ENCODE data around the gene THBS2.
"Not testable (repeated sequence)": the region's sequence is repeated elsewhere in the genome, so short reads cannot be mapped to it uniquely, and the experiment has no call there.

The THBS2 gene

GRCh38 chr6:169201985-169202384 is 51.7 kb downstream of the THBS2 start:
- Histone ChIP-seq H3K36me3 (ENCODE audit: control insufficient read depth in 2 of 2, insufficient read depth in 2 of 2, low read length in 2 of 2) (no peaks in the 10 kb centered on the region), H3K4me3 (ENCODE audit: low read length in 2 of 2) (no peak overlapping the region), H3K4me1 (ENCODE audit: control insufficient read depth in 2 of 2, insufficient read depth in 2 of 2, low read length in 2 of 2) (no peaks in the 10 kb centered on the region), H3K9ac (ENCODE audit: low read depth in 1 of 2, low read length in 2 of 2) (no peak overlapping the region), H3K9me3 (ENCODE audit: control insufficient read depth in 2 of 2, low read length in 2 of 2) (no peaks in the 10 kb centered on the region), H3K27ac (ENCODE audit: low read depth in 2 of 2, low read length in 2 of 2) (no peak overlapping the region), H3K27me3 (ENCODE audit: control insufficient read depth in 2 of 2, insufficient read depth in 2 of 2, low read length in 2 of 2) (no peaks in the 10 kb centered on the region)

GRCh38 chr6:169200893-169201514 is 52.6 kb downstream of the THBS2 start:
- no peak overlapping the region for H3K4me3 ChIP-seq (ENCODE audit: low read length in 2 of 2)
- no peak overlapping the region for H3K27ac ChIP-seq (ENCODE audit: low read depth in 2 of 2, low read length in 2 of 2)

GRCh38 chr6:169199625-169200335 is 53.9 kb downstream of the THBS2 start:
- Histone ChIP-seq H3K36me3 (ENCODE audit: control insufficient read depth in 2 of 2, insufficient read depth in 2 of 2, low read length in 2 of 2) (no peaks in the 10 kb centered on the region), H3K27ac (ENCODE audit: low read depth in 2 of 2, low read length in 2 of 2) (no peak overlapping the region), H3K9me3 (ENCODE audit: control insufficient read depth in 2 of 2, low read length in 2 of 2) (no peaks in the 10 kb centered on the region), H3K4me3 (ENCODE audit: low read length in 2 of 2) (no peak overlapping the region), H3K27me3 (ENCODE audit: control insufficient read depth in 2 of 2, insufficient read depth in 2 of 2, low read length in 2 of 2) (no peaks in the 10 kb centered on the region), H3K9ac (ENCODE audit: low read depth in 1 of 2, low read length in 2 of 2) (no peak overlapping the region), H3K4me1 (ENCODE audit: control insufficient read depth in 2 of 2, insufficient read depth in 2 of 2, low read length in 2 of 2) (no peaks in the 10 kb centered on the region)

More at GRCh38 chr6:169200893-169201514, 52.6 kb downstream of the THBS2 start:
- Histone ChIP-seq H3K36me3 (ENCODE audit: control insufficient read depth in 2 of 2, insufficient read depth in 2 of 2, low read length in 2 of 2) (no peaks in the 10 kb centered on the region), H3K27me3 (ENCODE audit: control insufficient read depth in 2 of 2, insufficient read depth in 2 of 2, low read length in 2 of 2) (no peaks in the 10 kb centered on the region), H3K9me3 (ENCODE audit: control insufficient read depth in 2 of 2, low read length in 2 of 2) (no peaks in the 10 kb centered on the region), H3K4me1 (ENCODE audit: control insufficient read depth in 2 of 2, insufficient read depth in 2 of 2, low read length in 2 of 2) (no peaks in the 10 kb centered on the region), H3K9ac (ENCODE audit: low read depth in 1 of 2, low read length in 2 of 2) (no peak overlapping the region)

- H3K27me3 ChIP-seq (ENCODE audit: control insufficient read depth in 2 of 2, insufficient read depth in 2 of 2, low read length in 2 of 2) = no peaks in the 10 kb centered on the region
Observed at GRCh38 chr6:169198885-169199284, 54.8 kb downstream of the THBS2 start.

DNA sequence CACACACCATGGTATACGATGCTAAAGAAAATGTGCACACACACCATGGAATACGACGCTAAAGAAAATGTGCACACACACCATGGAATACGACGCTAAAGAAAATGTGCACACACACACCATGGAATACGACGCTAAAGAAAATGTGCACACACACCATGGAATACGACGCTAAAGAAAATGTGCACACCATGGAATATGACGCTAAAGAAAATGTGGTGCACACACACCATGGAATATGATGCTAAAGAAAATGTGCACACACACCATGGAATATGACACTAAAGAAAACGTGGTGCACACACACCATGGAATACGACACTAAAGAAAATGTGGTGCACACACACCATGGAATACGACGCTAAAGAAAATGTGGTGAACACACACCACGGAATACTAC is 55.7 kb downstream of the THBS2 start:
- not testable (repeated sequence) for H3K4me1 ChIP-seq (ENCODE audit: control insufficient read depth in 2 of 2, insufficient read depth in 2 of 2, low read length in 2 of 2); H3K27ac ChIP-seq (ENCODE audit: low read depth in 2 of 2, low read length in 2 of 2); H3K9me3 ChIP-seq (ENCODE audit: control insufficient read depth in 2 of 2, low read length in 2 of 2); H3K9ac ChIP-seq (ENCODE audit: low read depth in 1 of 2, low read length in 2 of 2); H3K27me3 ChIP-seq (ENCODE audit: control insufficient read depth in 2 of 2, insufficient read depth in 2 of 2, low read length in 2 of 2); H3K36me3 ChIP-seq (ENCODE audit: control insufficient read depth in 2 of 2, insufficient read depth in 2 of 2, low read length in 2 of 2); H3K4me3 ChIP-seq (ENCODE audit: low read length in 2 of 2)

More at GRCh38 chr6:169198885-169199284, 54.8 kb downstream of the THBS2 start:
- Histone ChIP-seq H3K4me1 (ENCODE audit: control insufficient read depth in 2 of 2, insufficient read depth in 2 of 2, low read length in 2 of 2) (no peaks in the 10 kb centered on the region), H3K9me3 (ENCODE audit: control insufficient read depth in 2 of 2, low read length in 2 of 2) (no peaks in the 10 kb centered on the region), H3K36me3 (ENCODE audit: control insufficient read depth in 2 of 2, insufficient read depth in 2 of 2, low read length in 2 of 2) (no peaks in the 10 kb centered on the region), H3K9ac (ENCODE audit: low read depth in 1 of 2, low read length in 2 of 2) (no peak overlapping the region), H3K4me3 (ENCODE audit: low read length in 2 of 2) (no peak overlapping the region), H3K27ac (ENCODE audit: low read depth in 2 of 2, low read length in 2 of 2) (no peak overlapping the region)

DNA sequence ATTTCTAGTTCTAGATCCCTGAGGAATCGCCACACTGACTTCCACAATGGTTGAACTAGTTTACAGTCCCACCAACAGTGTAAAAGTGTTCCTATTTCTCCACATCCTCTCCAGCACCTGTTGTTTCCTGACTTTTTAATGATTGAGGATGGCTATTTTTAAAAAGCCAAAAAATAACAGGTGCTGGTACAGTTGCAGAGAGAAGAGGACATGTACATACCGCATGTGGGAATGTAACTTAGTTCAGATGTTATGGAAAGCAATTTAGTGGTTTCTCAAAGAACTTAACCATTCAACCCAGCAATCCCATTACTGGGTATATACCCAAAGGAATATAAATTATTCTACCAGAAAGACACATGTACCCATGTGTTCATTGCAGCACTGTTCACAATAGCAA is 57.4 kb downstream of the THBS2 start:
- H3K27ac ChIP-seq (ENCODE audit: low read depth in 2 of 2, low read length in 2 of 2); H3K36me3 ChIP-seq (ENCODE audit: control insufficient read depth in 2 of 2, insufficient read depth in 2 of 2, low read length in 2 of 2); H3K9ac ChIP-seq (ENCODE audit: low read depth in 1 of 2, low read length in 2 of 2); H3K9me3 ChIP-seq (ENCODE audit: control insufficient read depth in 2 of 2, low read length in 2 of 2); H3K4me3 ChIP-seq (ENCODE audit: low read length in 2 of 2); H3K4me1 ChIP-seq (ENCODE audit: control insufficient read depth in 2 of 2, insufficient read depth in 2 of 2, low read length in 2 of 2); H3K27me3 ChIP-seq (ENCODE audit: control insufficient read depth in 2 of 2, insufficient read depth in 2 of 2, low read length in 2 of 2): not testable (repeated sequence)

DNA sequence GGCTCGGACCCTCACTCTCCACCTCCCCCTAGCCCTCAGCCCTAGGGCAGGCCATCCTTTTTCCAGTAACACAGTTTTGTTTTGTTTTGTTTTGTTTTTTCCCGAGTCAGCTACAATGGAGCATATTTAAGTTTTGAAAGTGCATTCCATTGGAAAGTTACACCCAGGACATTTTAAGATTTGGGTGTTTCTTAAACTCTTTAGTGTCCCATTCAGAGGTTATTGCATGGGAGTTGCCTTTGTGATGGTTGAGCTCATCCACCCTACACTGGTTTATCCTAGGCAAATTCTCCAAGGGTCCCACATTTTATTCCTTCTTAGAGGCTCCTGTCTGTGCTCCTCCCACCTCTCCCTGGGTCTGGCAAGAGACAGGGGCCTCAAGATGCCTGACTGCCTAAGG is 58.9 kb downstream of the THBS2 start:
- Histone ChIP-seq H3K4me1 (ENCODE audit: control insufficient read depth in 2 of 2, insufficient read depth in 2 of 2, low read length in 2 of 2) (no peaks in the 10 kb centered on the region), H3K4me3 (ENCODE audit: low read length in 2 of 2) (no peak overlapping the region), H3K27me3 (ENCODE audit: control insufficient read depth in 2 of 2, insufficient read depth in 2 of 2, low read length in 2 of 2) (no peaks in the 10 kb centered on the region), H3K9me3 (ENCODE audit: control insufficient read depth in 2 of 2, low read length in 2 of 2) (no peaks in the 10 kb centered on the region), H3K27ac (ENCODE audit: low read depth in 2 of 2, low read length in 2 of 2) (no peak overlapping the region), H3K36me3 (ENCODE audit: control insufficient read depth in 2 of 2, insufficient read depth in 2 of 2, low read length in 2 of 2) (no peaks in the 10 kb centered on the region), H3K9ac (ENCODE audit: low read depth in 1 of 2, low read length in 2 of 2) (no peak overlapping the region)

DNA sequence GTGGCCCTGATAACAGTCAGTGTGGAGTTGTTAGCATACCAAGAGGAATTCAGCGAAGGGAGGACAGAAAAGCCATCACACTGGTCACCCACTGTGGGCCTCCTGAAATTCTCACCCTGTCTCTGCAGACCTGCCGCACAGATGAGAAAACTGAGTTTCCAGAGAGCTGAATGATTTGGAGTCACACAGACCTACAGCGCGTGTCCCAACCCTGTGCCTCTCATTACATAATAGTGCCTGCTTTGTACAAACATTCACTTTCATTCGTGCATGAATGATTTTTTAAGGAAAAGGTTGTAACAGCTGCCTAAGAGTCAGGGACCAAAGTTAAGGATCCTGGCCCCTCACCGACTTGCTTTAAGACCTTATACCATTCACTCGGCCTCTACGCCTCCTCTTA is 62.7 kb downstream of the THBS2 start:
- Histone ChIP-seq H3K27ac (ENCODE audit: low read depth in 2 of 2, low read length in 2 of 2) (no peak overlapping the region), H3K9me3 (ENCODE audit: control insufficient read depth in 2 of 2, low read length in 2 of 2) (no peaks in the 10 kb centered on the region), H3K4me1 (ENCODE audit: control insufficient read depth in 2 of 2, insufficient read depth in 2 of 2, low read length in 2 of 2) (no peaks in the 10 kb centered on the region), H3K27me3 (ENCODE audit: control insufficient read depth in 2 of 2, insufficient read depth in 2 of 2, low read length in 2 of 2) (no peaks in the 10 kb centered on the region), H3K4me3 (ENCODE audit: low read length in 2 of 2) (no peak overlapping the region), H3K9ac (ENCODE audit: low read depth in 1 of 2, low read length in 2 of 2) (no peak overlapping the region), H3K36me3 (ENCODE audit: control insufficient read depth in 2 of 2, insufficient read depth in 2 of 2, low read length in 2 of 2) (no peaks in the 10 kb centered on the region)

DNA sequence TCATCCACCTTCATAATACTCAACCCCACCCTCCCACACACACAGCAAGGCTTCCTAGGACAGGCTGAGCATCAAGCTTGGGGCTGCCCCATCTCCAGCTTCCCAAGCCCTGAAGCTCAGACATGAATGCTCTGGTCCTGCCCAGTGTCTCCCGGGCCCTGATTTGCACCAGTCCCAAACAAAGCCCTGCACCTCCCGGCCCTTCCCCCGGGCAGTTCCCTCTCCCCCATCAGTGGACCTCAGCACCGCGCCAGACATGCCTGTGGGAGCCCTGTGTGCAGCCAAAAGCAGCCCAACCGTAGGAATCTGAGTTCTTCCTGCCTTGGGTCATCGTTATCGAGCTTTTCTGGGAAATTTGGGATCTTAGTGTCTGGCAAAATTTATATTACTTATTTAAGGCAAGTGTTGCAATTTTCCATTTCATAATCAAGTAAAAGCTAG is 63.5 kb downstream of the THBS2 start:
- H3K4me3 ChIP-seq (ENCODE audit: low read length in 2 of 2) = no peak overlapping the region
- H3K4me1 ChIP-seq (ENCODE audit: control insufficient read depth in 2 of 2, insufficient read depth in 2 of 2, low read length in 2 of 2) = no peaks in the 10 kb centered on the region
- no peak overlapping the region for H3K9ac ChIP-seq (ENCODE audit: low read depth in 1 of 2, low read length in 2 of 2)
- no peaks in the 10 kb centered on the region for H3K27me3 ChIP-seq (ENCODE audit: control insufficient read depth in 2 of 2, insufficient read depth in 2 of 2, low read length in 2 of 2)
- no peaks in the 10 kb centered on the region for H3K9me3 ChIP-seq (ENCODE audit: control insufficient read depth in 2 of 2, low read length in 2 of 2)
- H3K27ac ChIP-seq (ENCODE audit: low read depth in 2 of 2, low read length in 2 of 2) = no peak overlapping the region
- no peaks in the 10 kb centered on the region for H3K36me3 ChIP-seq (ENCODE audit: control insufficient read depth in 2 of 2, insufficient read depth in 2 of 2, low read length in 2 of 2)

GRCh38 chr6:169189686-169190085 is 64.0 kb downstream of the THBS2 start:
- Histone ChIP-seq H3K27ac (ENCODE audit: low read depth in 2 of 2, low read length in 2 of 2) (no peak overlapping the region), H3K36me3 (ENCODE audit: control insufficient read depth in 2 of 2, insufficient read depth in 2 of 2, low read length in 2 of 2) (no peaks in the 10 kb centered on the region), H3K4me1 (ENCODE audit: control insufficient read depth in 2 of 2, insufficient read depth in 2 of 2, low read length in 2 of 2) (no peaks in the 10 kb centered on the region), H3K27me3 (ENCODE audit: control insufficient read depth in 2 of 2, insufficient read depth in 2 of 2, low read length in 2 of 2) (no peaks in the 10 kb centered on the region), H3K9ac (ENCODE audit: low read depth in 1 of 2, low read length in 2 of 2) (no peak overlapping the region), H3K9me3 (ENCODE audit: control insufficient read depth in 2 of 2, low read length in 2 of 2) (no peaks in the 10 kb centered on the region), H3K4me3 (ENCODE audit: low read length in 2 of 2) (no peak overlapping the region)

Measured in mucosa of rectum (tissue), 2 donors.